H9 (cell line): Measurements from ENCODE around the gene HDDC2. TPM values are rescaled to one million over a fixed set of nuclear protein-coding genes. Genes with fewer than 3 reads are reported as not detected.

ENCODE experiments used
- DNase-seq: peaks from one replicate; pipeline ENCODE4 v3.0.0-alpha.2; 2017
- H2AFZ ChIP-seq: one replicate; pipeline ENCODE4 v1.6.1; 2013; ENCODE audit warnings: mild to moderate bottlenecking, low read length, control low read depth, moderate library complexity
- H2AK5ac ChIP-seq: 2 replicates; pipeline ENCODE4 v1.6.1; 2013; ENCODE audit warnings: low read length, control low read depth, mixed read lengths; ENCODE audit not compliant: insufficient read length
- H2BK120ac ChIP-seq: one replicate; pipeline ENCODE4 v1.6.1; 2013; ENCODE audit warnings: low read depth, mild to moderate bottlenecking, low read length, control low read depth, inconsistent platforms; ENCODE audit not compliant: poor library complexity, severe bottlenecking
- H2BK12ac ChIP-seq: 2 replicates; pipeline ENCODE4 v1.6.1; 2013; ENCODE audit warnings: low read length, control low read depth, mixed read lengths, low read depth; ENCODE audit not compliant: insufficient read length
- H2BK15ac ChIP-seq: 2 replicates; pipeline ENCODE4 v1.6.1; 2013; ENCODE audit warnings: low read depth, low read length, control low read depth
- H2BK20ac ChIP-seq: one replicate; pipeline ENCODE4 v1.6.1; 2013; ENCODE audit warnings: low read depth, mild to moderate bottlenecking, low read length, control low read depth, inconsistent platforms; ENCODE audit not compliant: poor library complexity, severe bottlenecking
- H2BK5ac ChIP-seq: 2 replicates; pipeline ENCODE4 v1.6.1; 2013; ENCODE audit warnings: low read length, control low read depth, mixed read lengths; ENCODE audit not compliant: insufficient read length
- H3K14ac ChIP-seq: 2 replicates; pipeline ENCODE4 v1.6.1; 2013; ENCODE audit warnings: low read length, control low read depth; ENCODE audit not compliant: insufficient read depth
- H3K18ac ChIP-seq: 2 replicates; pipeline ENCODE4 v1.6.1; 2013; ENCODE audit warnings: low read depth, mild to moderate bottlenecking, mixed read lengths, low read length, control low read depth; ENCODE audit not compliant: insufficient read length
- H3K23ac ChIP-seq: 2 replicates; pipeline ENCODE4 v1.6.1; 2013; ENCODE audit warnings: low read length, control low read depth, mixed read lengths, low read depth; ENCODE audit not compliant: insufficient read length
- H3K23me2 ChIP-seq: 2 replicates; pipeline ENCODE4 v1.6.1; 2013; ENCODE audit warnings: low read depth, mild to moderate bottlenecking, mixed read lengths, low read length, control low read depth; ENCODE audit not compliant: insufficient read length, poor library complexity, severe bottlenecking
- H3K27ac ChIP-seq: 2 replicates; pipeline ENCODE4 v1.5.1; 2013; ENCODE audit warnings: low read length, control low read depth, mixed read lengths, low read depth; ENCODE audit not compliant: insufficient read length
- H3K27me3 ChIP-seq: 2 replicates; pipeline ENCODE4 v1.6.1; 2013; ENCODE audit warnings: low read length, control low read depth, inconsistent platforms; ENCODE audit not compliant: insufficient read depth
- H3K4ac ChIP-seq: 2 replicates; pipeline ENCODE4 v1.6.1; 2013; ENCODE audit warnings: low read depth, mild to moderate bottlenecking, control low read depth, inconsistent platforms, low read length, moderate library complexity
- H3K4me1 ChIP-seq: 2 replicates; pipeline ENCODE4 v1.6.1; 2013; ENCODE audit warnings: low read length, control low read depth, inconsistent platforms; ENCODE audit not compliant: insufficient read depth
- H3K4me2 ChIP-seq: 2 replicates; pipeline ENCODE4 v1.6.1; 2013; ENCODE audit warnings: low read length, control low read depth, mixed read lengths; ENCODE audit not compliant: insufficient read length, insufficient read depth
- H3K56ac ChIP-seq: 2 replicates; pipeline ENCODE4 v1.6.1; 2013; ENCODE audit warnings: low read depth, mild to moderate bottlenecking, mixed read lengths, low read length, control low read depth; ENCODE audit not compliant: insufficient read length
- H3K79me1 ChIP-seq: 2 replicates; pipeline ENCODE4 v1.6.1; 2013; ENCODE audit warnings: low read depth, mild to moderate bottlenecking, moderate library complexity, low read length, control low read depth, inconsistent platforms; ENCODE audit not compliant: insufficient read depth, poor library complexity, severe bottlenecking
- H3K79me2 ChIP-seq: 2 replicates; pipeline ENCODE4 v1.6.1; 2013; ENCODE audit warnings: low read length, control low read depth, inconsistent platforms; ENCODE audit not compliant: insufficient read depth
- H3K9ac ChIP-seq: 2 replicates; pipeline ENCODE4 v1.6.1; 2013; ENCODE audit warnings: low read length, control low read depth, mixed read lengths; ENCODE audit not compliant: insufficient read length; ENCODE audit errors: extremely low read depth
- H3K9me3 ChIP-seq: one replicate; pipeline ENCODE4 v1.6.1; 2013; ENCODE audit warnings: low read depth, low read length, inconsistent platforms; ENCODE audit not compliant: control insufficient read depth
- H3T11ph ChIP-seq: one replicate; pipeline ENCODE4 v1.6.1; 2013; ENCODE audit warnings: mild to moderate bottlenecking, low read length, control low read depth, inconsistent platforms
- H4K20me1 ChIP-seq: one replicate; pipeline ENCODE4 v1.6.1; 2013; ENCODE audit not compliant: control insufficient read depth, insufficient read length, insufficient read depth
- H4K5ac ChIP-seq: 2 replicates; pipeline ENCODE4 v1.6.1; 2013; ENCODE audit warnings: low read depth, mild to moderate bottlenecking, mixed read lengths, low read length, control low read depth; ENCODE audit not compliant: insufficient read length
- H4K8ac ChIP-seq: replicated peaks from 2 replicates; pipeline ENCODE4 v1.6.1; 2013; ENCODE audit warnings: low read length, control low read depth, mixed read lengths, low read depth; ENCODE audit not compliant: insufficient read length
- H4K91ac ChIP-seq: 2 replicates; pipeline ENCODE4 v1.6.1; 2013; ENCODE audit warnings: low read depth, mild to moderate bottlenecking, moderate library complexity, mixed read lengths, low read length, control low read depth; ENCODE audit not compliant: insufficient read length
- H3K27ac Mint-ChIP-seq, 3 experiments: 2 replicates in 2 of 3; 3 replicates in 1 of 3; pipeline ENCODE4 v1.8.0; 2020 to 2021; ENCODE audit warnings: mixed read lengths in 3 of 3, mild to moderate bottlenecking in 1 of 3, moderate library complexity in 1 of 3
- H3K27me3 Mint-ChIP-seq: 2 replicates; pipeline ENCODE4 v1.8.0; 2021; ENCODE audit warnings: low read depth, mild to moderate bottlenecking, moderate library complexity, mixed read lengths
- H3K36me3 Mint-ChIP-seq, 3 experiments: 2 replicates in 2 of 3; 3 replicates in 1 of 3; pipeline ENCODE4 v1.8.0; 2020 to 2021; ENCODE audit warnings: low read depth in 3 of 3, mixed read lengths in 3 of 3; ENCODE audit not compliant: insufficient read depth in 1 of 3
- H3K4me1 Mint-ChIP-seq, 2 experiments: 2 replicates each; pipeline ENCODE4 v1.8.0; 2020; ENCODE audit warnings: mixed read lengths in 2 of 2
- H3K4me3 Mint-ChIP-seq, 2 experiments: 2 replicates in 1 of 2; 3 replicates in 1 of 2; pipeline ENCODE4 v1.8.0; 2020 to 2021; ENCODE audit warnings: mild to moderate bottlenecking in 2 of 2, mixed read lengths in 2 of 2, moderate library complexity in 1 of 2
- H3K9me3 Mint-ChIP-seq, 2 experiments: 2 replicates in 1 of 2; 3 replicates in 1 of 2; pipeline ENCODE4 v1.8.0; 2020; ENCODE audit warnings: mild to moderate bottlenecking in 2 of 2, mixed read lengths in 2 of 2, moderate library complexity in 1 of 2
- WGBS: extraction: QIAGEN DNeasy Blood & Tissue Kit; methylation state at CpG from one replicate; pipeline ENCODE4 v1.1.7; 2013; ENCODE audit warnings: missing lambda C conversion rate, low lambda C conversion rate, mixed read lengths; ENCODE audit not compliant: insufficient read length; ENCODE audit errors: extremely low coverage; 5-methylcytosine and 5-hydroxymethylcytosine counted together
- total RNA-seq: library from RNA; stranded (reverse); gene quantifications from 2 replicates; pipeline ENCODE4 v1.2.1, GENCODE V29; 2021
- TF ChIP-seq, protein P1 (sequence below): fragments of 200-600 bp; sonication (generic); conservative IDR thresholded peaks from 3 replicates; pipeline ENCODE4 v1.8.0; 2021; ENCODE audit warnings: antibody characterized with exemption, mild to moderate bottlenecking

The HDDC2 gene
- total RNA-seq, 1 experiment from 2014 or later = 77.8 TPM

DNA sequence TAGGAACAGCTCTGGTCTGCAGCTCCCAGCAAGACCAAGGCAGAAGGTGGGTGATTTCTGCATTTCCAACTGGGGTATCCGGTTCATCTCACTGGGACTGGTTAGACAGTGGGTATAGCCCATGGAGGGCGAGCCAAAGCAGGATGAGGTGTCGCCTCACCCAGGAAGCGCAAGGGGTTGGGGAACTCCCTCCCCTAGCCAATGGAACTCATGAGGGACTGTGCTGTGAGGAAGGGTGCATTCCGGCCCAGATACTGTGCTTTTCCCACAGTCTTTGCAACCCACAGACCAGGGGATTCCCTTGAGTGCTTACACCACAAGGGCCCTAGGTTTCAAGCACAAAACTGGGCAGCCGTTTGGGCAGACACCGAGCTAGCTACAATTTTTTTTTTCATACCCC is 21.8 kb downstream of the HDDC2 start:
- peaks cover 53 to 63% (median 59%) of the 10 kb centered on the region in 3 experiments for H3K36me3 Mint-ChIP-seq
- peak overlapping the region; percentile 28 to 61 (median 36); a peak in 1 of 7 replicates for H3K27ac Mint-ChIP-seq
- no peak for DNase-seq

More for the DNA sequence above, 21.8 kb downstream of the HDDC2 start:
- no peaks in the 10 kb centered on the region for H3K27me3 Mint-ChIP-seq
- Histone ChIP-seq H3K23ac (no peak overlapping the region), H2BK12ac (no peak overlapping the region), H3K4me1 (no peaks in the 10 kb centered on the region), H3K79me2 (no peaks in the 10 kb centered on the region), H2BK120ac (no peak overlapping the region), H4K91ac (no peak overlapping the region), H3K27me3 (no peaks in the 10 kb centered on the region), H3K9ac (no peak overlapping the region), H4K8ac (no peak overlapping the region), H3K18ac (no peak overlapping the region), H3K4me2 (no peak overlapping the region), H3K9me3 (no peaks in the 10 kb centered on the region), H2AK5ac (no peak overlapping the region), H3K14ac (no peak overlapping the region), H3K27ac (no peak overlapping the region), H3K79me1 (no peaks in the 10 kb centered on the region), H3T11ph (no peak overlapping the region), H2BK20ac (no peak overlapping the region), H2BK15ac (no peak overlapping the region), H2AFZ (no peak overlapping the region), H3K23me2 (no peaks in the 10 kb centered on the region), H3K56ac (no peak overlapping the region), H4K20me1 (no peaks in the 10 kb centered on the region), H2BK5ac (no peak overlapping the region), H4K5ac (no peak overlapping the region), H3K4ac (no peak overlapping the region)
- H3K9me3 Mint-ChIP-seq = peaks cover 10 to 24% of the 10 kb centered on the region in 2 experiments
- no peak overlapping the region for H3K4me3 Mint-ChIP-seq
- H3K4me1 Mint-ChIP-seq = peaks cover 18 to 20% of the 10 kb centered on the region in 2 experiments
- no CpG with 5 or more reads among the region's 7 CpGs for WGBS
- TF ChIP-seq, protein P1, sequence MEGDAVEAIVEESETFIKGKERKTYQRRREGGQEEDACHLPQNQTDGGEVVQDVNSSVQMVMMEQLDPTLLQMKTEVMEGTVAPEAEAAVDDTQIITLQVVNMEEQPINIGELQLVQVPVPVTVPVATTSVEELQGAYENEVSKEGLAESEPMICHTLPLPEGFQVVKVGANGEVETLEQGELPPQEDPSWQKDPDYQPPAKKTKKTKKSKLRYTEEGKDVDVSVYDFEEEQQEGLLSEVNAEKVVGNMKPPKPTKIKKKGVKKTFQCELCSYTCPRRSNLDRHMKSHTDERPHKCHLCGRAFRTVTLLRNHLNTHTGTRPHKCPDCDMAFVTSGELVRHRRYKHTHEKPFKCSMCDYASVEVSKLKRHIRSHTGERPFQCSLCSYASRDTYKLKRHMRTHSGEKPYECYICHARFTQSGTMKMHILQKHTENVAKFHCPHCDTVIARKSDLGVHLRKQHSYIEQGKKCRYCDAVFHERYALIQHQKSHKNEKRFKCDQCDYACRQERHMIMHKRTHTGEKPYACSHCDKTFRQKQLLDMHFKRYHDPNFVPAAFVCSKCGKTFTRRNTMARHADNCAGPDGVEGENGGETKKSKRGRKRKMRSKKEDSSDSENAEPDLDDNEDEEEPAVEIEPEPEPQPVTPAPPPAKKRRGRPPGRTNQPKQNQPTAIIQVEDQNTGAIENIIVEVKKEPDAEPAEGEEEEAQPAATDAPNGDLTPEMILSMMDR = no peak
